MM.1S (cell line): ENCODE data around the gene SEMA4D.

ENCODE experiments used
- DNase-seq: peaks from one replicate; pipeline ENCODE4 v3.0.0-alpha.2; 2015
- H2AFZ ChIP-seq: fragments of 300-600 bp; sonication (generic); 2 replicates; pipeline ENCODE4 v1.6.0; 2016; ENCODE audit warnings: antibody characterized with exemption, low read length
- H3F3A ChIP-seq: fragments of 300-600 bp; sonication (generic); 2 replicates; pipeline ENCODE4 v1.6.1; 2016; ENCODE audit warnings: mild to moderate bottlenecking, antibody characterized with exemption, low read length, moderate library complexity, mixed read lengths; ENCODE audit not compliant: insufficient read depth
- H3K27ac ChIP-seq: fragments of 300-600 bp; sonication (generic); 2 replicates; pipeline ENCODE4 v1.5.1; 2016; ENCODE audit warnings: mild to moderate bottlenecking, low read length
- H3K27me3 ChIP-seq: fragments of 300-600 bp; sonication (generic); replicated peaks from 2 replicates; pipeline ENCODE4 v1.6.0; 2016; ENCODE audit warnings: low read length; ENCODE audit not compliant: insufficient read depth
- H3K36me3 ChIP-seq: fragments of 300-600 bp; sonication (generic); replicated peaks from 2 replicates; pipeline ENCODE4 v1.6.1; 2016; ENCODE audit warnings: mild to moderate bottlenecking, low read length, mixed read lengths; ENCODE audit not compliant: insufficient read depth
- H3K4me1 ChIP-seq: fragments of 300-600 bp; sonication (generic); 2 replicates; pipeline ENCODE4 v1.6.1; 2016; ENCODE audit warnings: low read length, mixed read lengths
- H3K4me2 ChIP-seq: fragments of 300-600 bp; sonication (generic); 2 replicates; pipeline ENCODE4 v1.6.0; 2016; ENCODE audit warnings: low read depth, low read length
- H3K4me3 ChIP-seq: fragments of 300-600 bp; sonication (generic); 2 replicates; pipeline ENCODE4 v1.5.1; 2016; ENCODE audit warnings: low read length, mixed read lengths
- H3K79me2 ChIP-seq: fragments of 300-600 bp; sonication (generic); 2 replicates; pipeline ENCODE4 v1.6.1; 2016; ENCODE audit warnings: mixed run types, low read length, mixed read lengths
- H3K9ac ChIP-seq: fragments of 300-600 bp; sonication (generic); 2 replicates; pipeline ENCODE4 v1.6.1; 2016; ENCODE audit warnings: low read length, mixed read lengths
- H3K9me2 ChIP-seq: fragments of 300-600 bp; sonication (generic); replicated peaks from 2 replicates; pipeline ENCODE4 v1.6.1; 2016; ENCODE audit warnings: mild to moderate bottlenecking, low read length, mixed read lengths; ENCODE audit not compliant: insufficient read depth
- H3K9me3 ChIP-seq: fragments of 300-600 bp; sonication (generic); replicated peaks from 2 replicates; pipeline ENCODE4 v1.6.1; 2016; ENCODE audit warnings: mild to moderate bottlenecking, low read length, mixed read lengths; ENCODE audit not compliant: insufficient read depth
- H4K20me1 ChIP-seq: fragments of 300-600 bp; sonication (generic); 2 replicates; pipeline ENCODE4 v1.6.1; 2016; ENCODE audit warnings: mild to moderate bottlenecking, low read length, moderate library complexity, mixed read lengths; ENCODE audit not compliant: insufficient read depth
- CTCF ChIP-seq: fragments of 300-600 bp; sonication (generic); IDR thresholded peaks from 2 replicates; pipeline ENCODE4 v1.5.1; 2016; ENCODE audit warnings: antibody characterized with exemption, low read length, mixed read lengths
- EZH2 ChIP-seq: fragments of 300-600 bp; sonication (generic); optimal IDR thresholded peaks from 2 replicates; pipeline ENCODE3; 2017; ENCODE audit warnings: low read depth, mild to moderate bottlenecking, antibody characterized with exemption, low read length, mixed read lengths
- EZH2phosphoT487 ChIP-seq: fragments of 300-600 bp; sonication (generic); IDR thresholded peaks from 2 replicates; pipeline ENCODE4 v1.6.1; 2018; ENCODE audit warnings: antibody characterized with exemption, low read length

SEMA4D gene

GRCh38 chr9:89354471-89354870 lies 143.4 kb downstream of the SEMA4D start:
- H3K27me3 ChIP-seq, result no peaks in the 10 kb centered on the region
- no peak for DNase-seq
- H3K4me1 ChIP-seq, result peaks cover 20% of the 10 kb centered on the region
- H3F3A ChIP-seq, result no peaks in the 10 kb centered on the region
- H3K27ac ChIP-seq, result no peak overlapping the region
- no peaks in the 10 kb centered on the region for H4K20me1 ChIP-seq
- no peak overlapping the region for H3K4me2 ChIP-seq
- H2AFZ ChIP-seq, result no peak overlapping the region
- no peak overlapping the region for H3K4me3 ChIP-seq
- H3K9ac ChIP-seq, result no peak overlapping the region
- peaks cover 21% of the 10 kb centered on the region for H3K79me2 ChIP-seq
- no peaks in the 10 kb centered on the region for H3K9me3 ChIP-seq
- peaks cover 27% of the 10 kb centered on the region for H3K36me3 ChIP-seq
- TF ChIP-seq CTCF, result no peak
- TF ChIP-seq EZH2phosphoT487, result no peak
- TF ChIP-seq EZH2, result no peak
- no peaks in the 10 kb centered on the region for H3K9me2 ChIP-seq

- no peaks in the 10 kb centered on the region for H4K20me1 ChIP-seq
These were observed 143.9 kb downstream of the SEMA4D start for GRCh38 chr9:89353989-89354388.

GRCh38 chr9:89352874-89353649 lies 144.9 kb downstream of the SEMA4D start:
- peaks cover 21% of the 10 kb centered on the region for H3K36me3 ChIP-seq
- H3K4me3 ChIP-seq, result 0 out of 2 replicates have a peak overlapping the region, but pooled peaks have one; percentile 31
- no peaks in the 10 kb centered on the region for H3K9me2 ChIP-seq
- TF ChIP-seq EZH2phosphoT487 (no peak), EZH2 (no peak), CTCF (no peak)
- DNase-seq, result no peak
- H3K9ac ChIP-seq, result no peak overlapping the region; the same call in 1 of the 2 replicates
- H3K79me2 ChIP-seq, result peaks cover 21% of the 10 kb centered on the region
- H3K9me3 ChIP-seq, result no peaks in the 10 kb centered on the region
- H3K4me2 ChIP-seq, result peak overlapping the region; percentile 76; the same call in 1 of the 2 replicates
- H3K4me1 ChIP-seq, result peaks cover 20% of the 10 kb centered on the region
- peak overlapping the region; percentile 32; the same call in 1 of the 2 replicates for H3K27ac ChIP-seq
- no peaks in the 10 kb centered on the region for H3K27me3 ChIP-seq
- H2AFZ ChIP-seq, result 0 out of 2 replicates have a peak overlapping the region, but pooled peaks have one; percentile 36
- H4K20me1 ChIP-seq, result no peaks in the 10 kb centered on the region
- no peaks in the 10 kb centered on the region for H3F3A ChIP-seq

More at GRCh38 chr9:89353989-89354388, 143.9 kb downstream of the SEMA4D start:
- Histone ChIP-seq H3K36me3 (peaks cover 27% of the 10 kb centered on the region), H3K9me2 (no peaks in the 10 kb centered on the region), H3K9me3 (no peaks in the 10 kb centered on the region), H3K4me2 (no peak overlapping the region), H3K4me1 (peaks cover 20% of the 10 kb centered on the region), H3K4me3 (no peak overlapping the region), H3F3A (no peaks in the 10 kb centered on the region), H3K27ac (no peak overlapping the region), H3K9ac (no peak overlapping the region), H3K79me2 (peaks cover 21% of the 10 kb centered on the region), H2AFZ (no peak overlapping the region), H3K27me3 (no peaks in the 10 kb centered on the region)
- TF ChIP-seq EZH2 (no peak), EZH2phosphoT487 (no peak)
- DNase-seq, result no peak

GRCh38 chr9:89352451-89352850 lies 145.5 kb downstream of the SEMA4D start:
- peak overlapping the region; percentile 36; the same call in 1 of the 2 replicates for H2AFZ ChIP-seq
- no peaks in the 10 kb centered on the region for H3F3A ChIP-seq
- H3K4me3 ChIP-seq, result peak overlapping the region; percentile 31; the same call in 1 of the 2 replicates

More at GRCh38 chr9:89352451-89352850, 145.5 kb downstream of the SEMA4D start:
- Histone ChIP-seq H4K20me1 (no peaks in the 10 kb centered on the region), H3K9me3 (no peaks in the 10 kb centered on the region), H3K9ac (peak overlapping the region; percentile 40; the same call in 1 of the 2 replicates), H3K4me1 (peaks cover 20% of the 10 kb centered on the region), H3K36me3 (peaks cover 21% of the 10 kb centered on the region), H3K4me2 (peak overlapping the region; percentile 76), H3K27ac (peak overlapping the region; percentile 32; the same call in 1 of the 2 replicates), H3K27me3 (no peaks in the 10 kb centered on the region), H3K79me2 (peaks cover 21% of the 10 kb centered on the region), H3K9me2 (no peaks in the 10 kb centered on the region)
- no peak for TF ChIP-seq EZH2phosphoT487
- no peak for TF ChIP-seq EZH2
- no peak for TF ChIP-seq CTCF
- peak; percentile 26 for DNase-seq
